HL-60/S4 treated with phorbol 12-myristate 13-acetate at 8.2 ng/mL for 4 days and 3 days (cell line): ENCODE data around the gene MESP2.
"Not testable (repeated sequence)": the region's sequence is repeated elsewhere in the genome, so short reads cannot be mapped to it uniquely, and the experiment has no call there.

ENCODE experiments used
- in situ Hi-C: fragments of 300-500 bp; cut with MboI; formaldehyde crosslinking; loops from 2 replicates; pipeline ENCODE4 v1.15.0; 2022; ENCODE audit warnings: low sequenced_read_pairs

The MESP2 gene

GRCh38 chr15:89777073-89777751, 1.1 kb downstream of the MESP2 start:
- in situ Hi-C loops: no loop called here

DNA sequence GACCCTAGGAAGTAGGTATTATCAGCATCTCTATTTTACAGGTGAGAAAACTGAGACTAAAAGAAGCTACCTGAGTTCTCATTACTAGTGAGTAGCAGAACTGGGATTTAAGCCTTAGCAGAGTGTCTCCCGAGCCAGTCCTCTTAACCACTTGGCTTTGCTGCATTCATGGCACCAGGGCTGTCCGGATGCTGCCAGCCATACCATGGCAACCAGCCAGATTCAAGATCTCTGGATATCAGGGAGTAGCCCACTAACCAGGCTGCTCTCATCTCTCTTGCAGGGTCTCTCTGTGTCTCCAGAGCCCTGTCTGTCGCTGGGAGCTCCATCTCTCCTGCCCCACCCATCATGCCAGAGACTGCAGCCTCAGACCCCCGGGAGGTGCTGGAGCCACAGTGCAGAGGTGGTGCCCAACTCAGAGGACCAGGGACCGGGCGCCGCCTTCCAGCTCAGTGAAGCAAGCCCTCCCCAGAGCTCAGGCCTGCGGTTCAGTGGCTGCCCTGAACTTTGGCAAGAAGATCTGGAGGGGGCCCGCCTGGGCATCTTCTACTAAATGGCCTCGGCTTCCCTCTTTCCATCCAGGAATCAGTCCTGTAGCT, 1.7 kb downstream of the MESP2 start:
- in situ Hi-C loops: no loop called here

GRCh38 chr15:89778861-89779260, 2.7 kb downstream of the MESP2 start:
- in situ Hi-C loops: no loop called here

DNA sequence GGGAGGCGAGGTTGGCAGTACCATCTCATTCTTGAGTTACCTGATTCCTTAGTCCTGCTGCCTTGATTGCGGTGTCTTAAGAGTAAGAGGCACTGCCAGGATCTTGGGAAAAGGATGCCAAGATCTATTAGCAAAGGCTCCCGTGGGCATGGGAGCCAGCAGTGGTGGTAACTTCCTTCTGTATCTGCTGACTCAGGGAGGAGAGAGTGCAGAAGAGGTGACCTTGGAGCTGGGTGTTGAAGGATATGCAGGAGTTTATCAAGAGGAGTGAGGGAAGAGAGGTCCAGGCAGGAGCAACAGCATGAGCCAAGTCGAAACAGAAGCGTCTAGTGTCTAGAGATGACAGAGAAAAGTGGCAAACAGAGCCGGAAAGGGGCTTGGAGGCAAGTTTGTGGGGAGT, 4.5 kb downstream of the MESP2 start:
- in situ Hi-C loops: no loop called here

DNA sequence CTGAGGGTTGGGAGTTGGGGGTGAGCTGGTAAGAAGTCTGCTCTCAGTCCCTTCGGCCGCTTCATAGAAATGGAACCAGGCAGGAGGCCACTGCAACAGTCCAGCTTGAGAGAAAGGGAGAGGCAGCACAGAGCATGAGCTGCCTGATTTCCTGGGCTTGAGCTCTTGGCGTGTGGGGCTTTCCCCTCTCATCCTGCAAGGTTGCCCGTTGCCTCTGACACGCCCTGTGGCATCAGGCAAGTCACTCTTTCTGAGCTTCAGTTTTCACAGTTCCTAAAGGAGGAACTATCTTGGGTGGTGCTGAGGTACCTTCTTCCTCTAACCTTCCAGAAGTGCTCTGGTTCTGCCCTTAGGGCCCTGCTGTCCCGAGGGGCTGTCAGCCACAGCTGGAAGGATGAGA, 4.9 kb downstream of the MESP2 start:
- in situ Hi-C loops: no loop called here

- in situ Hi-C loops: no loop called here
Measured at GRCh38 chr15:89781891-89782618, 5.9 kb downstream of the MESP2 start.

GRCh38 chr15:89782619-89782950, 6.5 kb downstream of the MESP2 start:
- in situ Hi-C loops: not testable (repeated sequence)

GRCh38 chr15:89783111-89783860, 7.2 kb downstream of the MESP2 start:
- in situ Hi-C loops: no loop called here

GRCh38 chr15:89783861-89784685, 7.9 kb downstream of the MESP2 start:
- in situ Hi-C loops: no loop called here

GRCh38 chr15:89784686-89784960, 8.5 kb downstream of the MESP2 start:
- in situ Hi-C loops: no loop called here

- in situ Hi-C loops: no loop called here
Measured at GRCh38 chr15:89785064-89785773, 9.1 kb downstream of the MESP2 start.

- in situ Hi-C loops: no loop called here
Measured at GRCh38 chr15:89785774-89786140, 9.6 kb downstream of the MESP2 start.

GRCh38 chr15:89787944-89788343, 11.8 kb downstream of the MESP2 start:
- in situ Hi-C loops: no loop called here

GRCh38 chr15:89788585-89788984, 12.5 kb downstream of the MESP2 start:
- in situ Hi-C loops: not testable (repeated sequence)

DNA sequence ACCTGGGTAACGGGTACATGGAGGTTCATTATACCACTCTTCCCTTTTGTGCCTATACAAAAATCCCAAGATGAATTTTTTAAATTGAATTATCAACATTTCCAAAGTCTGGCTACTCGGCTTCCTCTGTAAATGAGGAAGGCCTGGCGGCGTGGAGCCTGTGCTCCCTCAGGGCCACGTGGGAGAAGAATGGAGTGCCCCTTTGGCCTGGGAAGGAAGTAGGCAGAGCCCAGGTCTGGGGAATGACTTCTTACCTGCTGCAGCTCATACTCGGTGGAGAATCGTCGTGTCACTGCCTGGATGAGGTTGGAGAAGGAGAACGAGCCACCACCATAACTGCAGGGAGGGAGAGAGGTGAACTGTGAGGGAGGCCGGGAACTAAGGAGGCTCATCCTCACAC, 14.1 kb downstream of the MESP2 start:
- in situ Hi-C loops: no loop called here

DNA sequence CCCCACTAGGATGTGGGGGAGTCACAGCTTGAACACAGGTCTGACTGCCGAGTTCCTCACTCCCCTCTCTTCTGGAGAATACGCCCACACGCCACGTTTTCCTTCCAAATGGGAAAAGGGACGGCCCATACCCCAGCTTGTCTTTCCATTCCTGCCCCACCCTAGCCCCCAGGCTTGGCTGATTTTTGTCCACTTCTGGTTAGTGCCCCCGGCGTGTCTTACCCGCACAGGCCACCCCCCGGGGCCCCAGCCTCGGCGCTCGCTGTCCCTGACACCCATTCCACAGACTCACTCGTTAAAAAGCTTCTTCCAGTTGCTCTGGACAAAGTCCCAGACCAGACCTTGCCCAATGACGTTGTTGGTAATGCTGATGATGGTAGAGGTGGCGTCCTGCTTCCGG, 14.5 kb downstream of the MESP2 start:
- in situ Hi-C loops: no loop called here

- in situ Hi-C loops: no loop called here
Measured at GRCh38 chr15:89792106-89792805, 16.1 kb downstream of the MESP2 start.

- in situ Hi-C loops: no loop called here
Measured at GRCh38 chr15:89794627-89795241, 18.6 kb downstream of the MESP2 start.

DNA sequence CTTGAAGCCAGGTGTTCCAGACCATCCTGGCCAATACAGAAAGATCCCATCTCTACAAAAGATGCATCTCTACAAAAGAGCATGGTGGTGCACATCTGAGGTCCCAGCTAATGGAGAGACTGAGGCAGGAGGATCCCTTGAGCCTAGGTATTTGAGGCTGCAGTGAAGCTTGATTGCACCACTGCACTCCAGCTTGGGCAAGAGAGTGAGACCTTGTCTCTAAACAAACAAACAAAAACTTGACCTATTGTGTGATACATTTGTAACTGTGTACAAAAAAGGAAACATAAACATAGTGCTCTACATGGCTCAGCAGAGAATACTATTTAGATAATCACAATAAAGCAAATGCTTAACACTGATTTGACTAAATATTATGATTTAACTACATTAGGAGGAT, 19.9 kb downstream of the MESP2 start:
- in situ Hi-C loops: no loop called here
